Measurements from ENCODE around the gene DDX54.

DNA sequence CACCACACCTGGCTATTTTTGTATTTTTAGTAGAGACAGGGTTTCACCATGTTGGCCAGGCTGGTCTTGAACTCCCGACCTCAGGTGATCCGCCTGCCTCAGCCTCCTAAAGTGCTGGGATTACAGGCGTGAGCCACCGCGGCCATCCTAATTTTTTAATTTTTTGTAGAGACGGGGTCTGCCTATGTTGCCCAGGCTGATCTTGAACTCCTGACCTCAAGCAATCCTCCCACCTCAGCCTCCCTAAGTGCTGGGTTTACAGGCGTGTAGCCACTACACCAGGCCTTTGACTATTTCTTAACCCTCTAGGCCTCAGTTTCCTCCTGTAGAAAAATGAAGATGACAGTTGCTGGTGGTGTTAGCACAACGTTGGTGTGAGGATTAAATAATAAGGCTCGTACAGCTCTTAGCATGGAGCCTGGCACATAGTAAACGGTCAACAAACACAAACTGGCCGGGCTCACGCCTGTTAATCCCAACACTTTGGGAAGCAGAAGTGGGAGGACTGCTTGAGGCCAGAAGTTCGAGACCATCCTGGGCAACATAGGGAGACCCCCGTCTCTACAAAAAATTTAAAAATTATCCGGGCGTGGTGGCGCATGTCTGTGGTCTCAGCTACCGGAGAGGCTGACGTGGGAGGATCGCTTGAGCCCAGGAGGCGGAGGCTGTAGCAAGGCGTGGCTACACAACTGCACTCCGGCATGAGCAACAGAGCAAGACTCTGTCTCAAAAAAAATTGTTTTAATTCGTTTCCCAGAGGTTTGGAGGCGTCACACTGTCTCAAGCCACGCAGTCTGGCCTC, 979 bp downstream of the DDX54 start:
- TF ChIP-seq, protein P1, sequence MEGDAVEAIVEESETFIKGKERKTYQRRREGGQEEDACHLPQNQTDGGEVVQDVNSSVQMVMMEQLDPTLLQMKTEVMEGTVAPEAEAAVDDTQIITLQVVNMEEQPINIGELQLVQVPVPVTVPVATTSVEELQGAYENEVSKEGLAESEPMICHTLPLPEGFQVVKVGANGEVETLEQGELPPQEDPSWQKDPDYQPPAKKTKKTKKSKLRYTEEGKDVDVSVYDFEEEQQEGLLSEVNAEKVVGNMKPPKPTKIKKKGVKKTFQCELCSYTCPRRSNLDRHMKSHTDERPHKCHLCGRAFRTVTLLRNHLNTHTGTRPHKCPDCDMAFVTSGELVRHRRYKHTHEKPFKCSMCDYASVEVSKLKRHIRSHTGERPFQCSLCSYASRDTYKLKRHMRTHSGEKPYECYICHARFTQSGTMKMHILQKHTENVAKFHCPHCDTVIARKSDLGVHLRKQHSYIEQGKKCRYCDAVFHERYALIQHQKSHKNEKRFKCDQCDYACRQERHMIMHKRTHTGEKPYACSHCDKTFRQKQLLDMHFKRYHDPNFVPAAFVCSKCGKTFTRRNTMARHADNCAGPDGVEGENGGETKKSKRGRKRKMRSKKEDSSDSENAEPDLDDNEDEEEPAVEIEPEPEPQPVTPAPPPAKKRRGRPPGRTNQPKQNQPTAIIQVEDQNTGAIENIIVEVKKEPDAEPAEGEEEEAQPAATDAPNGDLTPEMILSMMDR (conservative IDR thresholded peaks at IDR 0.05 in 1 of 2, IDR thresholded peaks at IDR 0.05 in 1 of 2; ENCODE audit: extremely low read depth in 1 of 2, insufficient read depth in 1 of 2, low read depth in 1 of 2, low read length in 2 of 2) = no peak
- TF ChIP-seq EZH2 (IDR thresholded peaks at IDR 0.05; ENCODE audit: borderline replicate concordance, low read length) = no peak
